ENCODE results near the gene GTPBP8. TPM values are rescaled to one million over a fixed set of nuclear protein-coding genes. Genes with fewer than 3 reads are reported as not detected.

Gene GTPBP8
- total and polyA plus RNA-seq, 2 of the 8 experiments (the other 6 are each of a cell fraction or from before 2014, with no cell fraction given), result 25.8 to 27.6 TPM

- TF ChIP-seq ATF2 (IDR thresholded peaks at IDR 0.05; ENCODE audit: low read length), result no peak
- no peak for TF ChIP-seq CTBP2 (IDR thresholded peaks at IDR 0.05; ENCODE audit: borderline replicate concordance, insufficient read depth, insufficient read length, low read length)
- TF ChIP-seq RFX5 (IDR thresholded peaks at IDR 0.05; ENCODE audit: borderline replicate concordance, low read depth, low read length), result no peak
- no peak for TF ChIP-seq TAF1 (IDR thresholded peaks at IDR 0.05; ENCODE audit: low read depth, low read length)
- no peak for TF ChIP-seq POLR2AphosphoS5 (IDR thresholded peaks at IDR 0.05; ENCODE audit: low read depth, low read length)
- no peak for TF ChIP-seq CHD7 (IDR thresholded peaks at IDR 0.05; ENCODE audit: insufficient replicate concordance, low read length)
- no peak for TF ChIP-seq BACH1 (IDR thresholded peaks at IDR 0.05; ENCODE audit: low read length)
Measured at GRCh38 chr3:113002037-113002436, 11.3 kb downstream of the GTPBP8 start (continued).
